Stimulated activated CD8-positive, alpha-beta memory T cell treated with anti-CD3 and anti-CD28 coated beads, Interleukin-2, amount 100 ng/mL, for 1 hour (primary cell): Measurements from ENCODE around the gene KANK2.

Experiments
- DNase-seq, 2 donors: peaks; one replicate each; pipeline ENCODE4 v3.0.0-alpha.2; 2020; ENCODE audit warnings: low read depth in 2 of 2

The KANK2 gene

GRCh38 chr19:11225815-11226214 lies 28.5 kb upstream of the KANK2 start:
- DNase-seq, result no peak

DNA sequence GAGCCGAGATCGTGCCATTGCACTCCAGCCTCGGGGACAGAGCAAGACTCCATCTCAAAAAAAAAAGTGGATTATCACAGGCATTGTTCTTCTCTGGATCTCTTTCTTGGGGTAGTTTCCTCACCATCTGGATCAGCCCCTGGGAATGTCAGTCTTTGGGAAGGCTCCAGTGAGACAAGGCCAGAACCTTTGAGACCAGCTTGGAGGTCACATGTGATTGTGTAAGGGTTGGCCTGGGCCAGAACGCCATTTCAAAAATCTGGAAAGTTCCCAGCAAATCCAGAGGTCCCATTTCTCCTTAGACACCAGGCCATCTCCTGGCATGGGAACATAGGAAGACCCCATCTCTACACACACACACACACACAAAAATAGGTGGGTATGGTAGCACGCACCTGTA lies 27.8 kb upstream of the KANK2 start:
- no peak for DNase-seq

DNA sequence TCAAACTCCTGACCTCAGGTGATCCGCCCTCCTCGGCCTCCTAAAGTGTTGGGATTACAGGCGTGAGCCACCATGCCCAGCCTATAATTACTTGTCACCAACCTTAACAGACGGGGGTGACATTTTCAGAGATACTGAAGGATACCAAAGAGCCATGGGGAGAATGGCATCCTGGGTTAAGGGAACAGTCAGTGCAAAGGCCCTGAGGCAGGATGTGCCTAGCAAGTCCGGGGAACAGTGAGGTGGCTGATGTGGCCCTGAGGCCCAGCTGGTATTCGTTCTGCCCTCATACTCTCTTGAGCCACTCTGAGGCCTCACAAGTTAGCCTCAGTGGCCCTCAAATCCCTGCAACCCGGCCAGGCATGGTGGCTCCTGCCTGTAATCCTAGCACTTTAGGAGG lies 27.1 kb upstream of the KANK2 start:
- no peak for DNase-seq

- no peak for DNase-seq
These were observed 25.9 kb upstream of the KANK2 start for GRCh38 chr19:11223200-11223599.

DNA sequence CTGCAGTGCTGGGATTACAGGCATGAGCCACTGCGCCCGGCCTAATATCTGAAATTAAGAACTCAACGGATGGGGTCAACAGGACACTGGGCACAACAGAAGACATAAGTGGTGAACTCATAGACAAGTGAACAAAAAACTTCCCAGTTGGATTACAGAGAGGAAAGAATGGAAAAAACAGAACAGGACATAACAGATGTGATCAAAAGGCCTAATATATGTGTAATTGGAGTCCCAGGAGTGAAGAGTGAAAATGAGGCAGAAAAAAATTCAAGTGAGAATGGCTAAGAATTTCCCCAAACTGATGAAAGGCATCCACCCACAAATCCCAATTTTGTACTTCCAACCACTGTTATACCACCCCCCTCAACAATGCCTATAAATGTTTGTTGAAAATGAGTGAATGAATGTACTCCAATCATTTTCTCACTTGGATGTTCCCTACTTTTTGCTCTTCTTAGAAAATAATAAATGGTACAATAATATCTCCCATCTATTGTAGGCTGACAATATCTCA lies 23.8 kb upstream of the KANK2 start:
- no peak for DNase-seq

- DNase-seq, result no peak
These were observed 17.0 kb upstream of the KANK2 start for GRCh38 chr19:11214387-11214786.

GRCh38 chr19:11210656-11210928 lies 13.2 kb upstream of the KANK2 start:
- DNase-seq, result no peak

GRCh38 chr19:11209839-11210655 lies 12.7 kb upstream of the KANK2 start:
- DNase-seq, result no peak

- DNase-seq, result no peak
These were observed 11.5 kb upstream of the KANK2 start for GRCh38 chr19:11208561-11209471.

DNA sequence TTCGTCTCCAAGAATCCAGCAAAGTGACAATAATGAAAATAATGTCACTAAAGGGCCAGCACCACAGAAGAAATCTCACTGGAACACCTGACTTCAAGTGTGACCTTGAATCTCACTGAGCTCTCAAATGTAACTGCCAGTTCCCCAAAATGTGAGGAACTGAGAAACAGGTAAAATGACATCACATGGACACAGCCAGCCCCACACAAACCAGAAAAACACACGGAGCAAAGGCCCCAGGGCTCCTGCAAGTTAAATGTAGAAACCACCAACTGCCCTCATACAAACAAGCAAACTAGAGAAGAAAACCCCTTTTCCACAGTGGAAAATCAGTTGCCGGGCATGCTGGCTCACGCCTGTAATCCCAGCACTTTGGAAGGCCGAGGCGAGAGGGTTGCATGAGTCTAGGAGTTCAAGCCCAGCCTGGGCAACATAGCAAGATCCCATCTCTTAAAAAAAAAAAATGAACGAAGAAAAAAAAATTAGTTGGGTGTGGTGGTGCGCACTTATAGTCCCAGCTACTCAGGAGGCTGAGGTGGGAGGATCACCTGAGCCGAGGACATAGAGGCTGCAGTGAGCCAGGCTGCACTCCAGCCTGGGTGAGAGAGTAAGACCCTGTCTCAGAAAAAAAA lies 8.7 kb upstream of the KANK2 start:
- no peak for DNase-seq

- no peak for DNase-seq
These were observed 7.6 kb upstream of the KANK2 start for GRCh38 chr19:11204943-11205349.

GRCh38 chr19:11204076-11204602 lies 6.8 kb upstream of the KANK2 start:
- no peak for DNase-seq

DNA sequence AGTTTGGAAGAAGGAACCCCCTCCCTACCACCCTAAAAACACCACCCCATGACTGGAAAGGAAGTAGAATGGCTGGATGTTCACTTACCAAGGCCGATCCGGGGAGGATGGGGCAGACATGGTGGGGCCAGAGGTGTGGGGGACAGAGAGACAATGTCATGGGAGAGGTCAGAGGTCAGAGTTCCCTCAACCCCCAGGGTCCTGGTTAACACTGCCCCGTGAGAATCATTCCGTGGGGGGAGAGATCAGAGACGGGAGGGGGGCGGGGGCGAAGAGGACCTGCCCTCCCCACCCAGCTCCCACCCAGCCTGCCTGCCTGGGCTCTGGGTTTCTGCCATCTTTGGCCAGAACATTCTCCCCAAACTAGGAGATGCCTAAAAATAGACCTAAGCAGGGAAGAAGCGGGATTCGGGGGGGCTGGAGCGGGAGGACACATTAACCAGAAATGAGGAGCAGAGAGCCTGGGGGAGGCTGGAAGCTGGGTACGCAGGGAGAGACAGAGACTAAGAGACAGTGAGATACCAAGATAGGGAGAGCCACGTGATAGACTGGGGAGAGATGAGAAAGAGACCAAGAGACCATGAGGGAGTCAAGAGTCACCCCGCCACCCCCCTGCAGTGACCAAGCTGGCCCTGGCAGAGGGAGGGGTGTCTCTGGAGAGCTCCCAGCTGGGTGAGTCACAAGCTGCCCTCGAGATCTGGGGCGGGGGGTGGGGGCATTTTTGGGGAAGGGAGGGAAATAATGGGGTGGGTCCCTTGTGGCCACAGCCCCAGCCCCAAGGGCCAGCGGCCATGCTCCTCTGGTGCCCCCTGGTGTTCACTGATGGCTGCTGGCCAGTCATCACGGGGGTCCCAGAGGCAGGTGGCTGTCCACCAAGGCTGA lies 6.1 kb upstream of the KANK2 start:
- DNase-seq, result peak in 1 of 2 donors; percentile 21

DNA sequence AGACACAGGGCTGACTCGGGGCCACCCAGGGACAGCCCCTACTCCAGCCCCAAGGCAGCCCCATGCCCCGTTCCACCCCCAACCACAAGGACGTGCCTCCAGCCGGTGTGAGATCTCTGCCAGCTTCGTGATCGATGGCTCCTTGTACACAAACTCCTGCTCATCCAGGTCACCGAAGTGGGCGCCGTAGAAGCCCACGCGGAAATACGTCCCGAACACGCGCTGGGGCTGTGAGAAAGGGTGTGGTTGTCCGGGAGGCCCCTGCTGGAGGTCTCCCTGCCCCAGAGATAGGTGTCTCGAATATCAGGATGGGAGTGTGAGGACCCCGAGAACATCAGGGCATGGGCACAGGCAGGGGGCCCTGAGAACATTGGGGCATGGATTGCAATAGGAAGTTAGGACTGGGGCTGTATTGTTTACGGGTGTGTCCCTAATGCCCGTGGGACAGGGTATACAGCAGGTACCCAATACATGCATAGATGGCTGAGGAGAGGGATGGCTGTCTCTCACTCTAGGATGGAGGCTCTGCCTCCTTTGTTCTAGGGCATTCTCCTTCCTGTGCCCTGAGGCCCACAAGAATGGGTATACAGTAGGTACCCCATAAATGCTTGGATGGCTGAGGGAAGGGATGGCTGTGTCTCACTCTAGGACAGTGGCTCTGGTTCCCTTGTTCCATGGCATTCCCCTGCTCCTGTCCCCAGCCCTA lies 5.3 kb upstream of the KANK2 start:
- no peak for DNase-seq

- DNase-seq, result no peak
These were observed 4.4 kb upstream of the KANK2 start for GRCh38 chr19:11201791-11202190.

DNA sequence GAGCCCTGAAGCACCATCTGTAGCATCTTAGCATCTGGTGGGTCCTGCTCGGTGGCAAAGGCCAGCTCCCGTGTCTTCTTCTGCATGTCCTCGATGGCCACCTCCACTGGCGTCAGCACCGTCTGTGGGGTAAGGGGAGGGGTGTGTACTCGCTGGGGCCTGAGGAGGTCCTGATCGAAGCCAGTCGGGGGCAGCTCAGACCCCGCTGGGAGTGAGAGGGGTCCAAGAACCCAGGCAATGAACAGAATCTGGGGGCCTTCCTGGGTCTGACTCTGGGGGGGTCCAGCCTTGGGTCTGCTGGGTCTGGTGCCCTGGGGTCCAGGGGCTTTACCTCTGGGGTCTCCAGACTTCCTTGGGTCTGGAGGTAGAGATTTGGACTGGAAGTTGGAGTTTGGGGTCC lies 3.6 kb upstream of the KANK2 start:
- no peak for DNase-seq

DNA sequence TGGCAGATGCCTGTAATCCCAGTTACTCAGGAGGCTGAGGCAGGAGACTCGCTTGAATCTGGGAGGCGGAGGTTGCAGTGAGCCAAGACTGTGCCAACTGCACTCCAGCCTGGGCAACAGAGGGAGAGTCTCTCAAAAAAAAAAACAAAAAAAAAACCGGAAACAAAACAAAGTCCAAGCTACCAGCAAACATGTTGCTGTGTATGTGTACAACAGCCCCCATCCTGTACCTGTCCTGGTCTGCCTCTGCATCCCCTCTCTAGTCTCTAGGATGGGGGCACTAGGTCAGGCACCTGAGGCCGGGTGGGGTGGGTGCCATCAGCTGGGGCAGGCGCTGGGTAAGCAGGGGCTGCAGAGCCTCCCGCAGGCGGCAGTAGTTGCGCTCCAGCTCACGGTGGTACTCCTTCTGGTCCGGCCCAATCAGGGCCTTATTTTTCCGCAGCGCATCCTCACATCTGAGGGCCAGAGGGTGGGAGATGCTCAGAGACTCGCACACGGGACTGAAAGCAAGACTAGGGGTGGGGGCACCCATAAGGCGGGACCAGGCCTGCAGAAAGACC lies 2.8 kb upstream of the KANK2 start:
- no peak for DNase-seq

DNA sequence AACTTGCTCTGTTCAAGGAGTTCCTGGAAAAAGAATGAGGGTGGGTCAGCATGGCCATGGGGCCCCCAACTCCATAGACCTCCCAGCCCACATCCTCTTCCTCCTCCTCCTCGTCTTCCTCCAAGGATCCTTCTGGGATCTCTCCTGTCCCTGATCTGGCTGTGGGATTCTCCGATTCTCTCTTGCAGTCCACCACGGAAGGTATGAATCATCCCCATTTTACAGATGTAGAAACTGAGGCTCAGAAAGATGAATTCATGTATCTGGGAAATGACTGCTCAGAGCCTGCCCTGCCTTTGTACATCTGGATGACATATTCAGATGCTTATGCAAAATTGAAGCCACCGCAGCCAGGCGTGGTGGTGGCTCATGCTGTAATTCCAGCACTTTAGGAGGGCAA lies 2.2 kb upstream of the KANK2 start:
- no peak for DNase-seq

DNA sequence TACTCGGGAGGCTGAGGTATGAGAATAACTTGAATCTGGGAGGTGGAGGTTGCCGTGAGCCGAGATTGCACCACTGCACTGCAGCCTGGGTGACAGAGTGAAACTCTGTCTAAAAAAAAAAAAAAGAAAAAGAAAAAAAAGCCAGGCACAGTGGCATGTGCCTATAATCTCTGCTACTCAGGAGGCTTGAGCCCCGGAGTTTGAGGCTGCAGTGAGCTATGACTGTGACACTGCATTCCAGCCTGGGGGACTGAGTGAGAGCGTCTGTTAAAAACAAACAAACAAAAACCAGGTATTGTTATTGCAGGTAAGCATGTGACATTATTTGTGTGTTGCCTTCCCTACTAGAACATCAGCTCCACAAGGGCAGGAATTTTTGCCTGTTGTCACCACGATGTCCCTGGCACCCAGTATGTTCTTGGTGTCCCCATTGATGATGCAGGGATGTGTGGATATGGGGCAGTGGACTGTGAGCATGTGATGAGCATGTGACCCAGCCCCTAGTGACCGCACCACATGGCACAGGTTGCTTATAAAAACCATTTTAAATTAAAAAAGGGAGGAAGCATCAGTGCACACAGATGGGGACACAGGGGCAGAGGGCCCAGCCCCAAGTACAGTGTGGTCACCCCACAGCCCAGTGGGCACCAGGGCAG lies 1.6 kb upstream of the KANK2 start:
- no peak for DNase-seq

- no peak for DNase-seq
These were observed 810 bp upstream of the KANK2 start for GRCh38 chr19:11198175-11198534.
